Stimulated activated CD8-positive, alpha-beta memory T cell treated with anti-CD3 and anti-CD28 coated beads, Interleukin-4, amount 100 ng/mL, for 24 hours (primary cell): ENCODE data around the gene RAB8B.

Experiments
- DNase-seq: peaks from one replicate; pipeline ENCODE4 v3.0.0-alpha.2; 2020; ENCODE audit warnings: low read depth

Gene RAB8B

GRCh38 chr15:63313825-63314224, 124.4 kb downstream of the RAB8B start:
- no peak for DNase-seq

DNA sequence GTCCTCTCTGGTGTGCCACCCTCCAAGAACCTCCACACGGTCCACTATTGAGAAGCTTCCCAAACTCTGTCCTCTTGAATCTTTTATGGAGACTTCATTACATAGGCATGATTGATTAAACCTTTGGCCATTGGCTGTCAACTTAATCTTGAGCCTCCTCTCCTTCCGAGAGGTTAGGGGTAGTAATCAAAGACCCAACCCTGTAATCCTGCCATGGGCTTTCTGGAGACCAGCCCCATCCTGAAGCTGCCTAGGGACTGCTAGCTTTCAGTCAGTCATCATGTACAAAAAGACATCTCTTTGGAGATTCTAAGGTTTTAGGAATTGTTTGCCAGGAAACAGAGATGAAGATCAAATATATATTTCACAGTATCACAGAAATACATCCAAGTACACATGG, 125.0 kb downstream of the RAB8B start:
- no peak for DNase-seq
